ENCODE data around the gene FAM156B.
"Not testable (repeated sequence)": the region's sequence is repeated elsewhere in the genome, so short reads cannot be mapped to it uniquely, and the experiment has no call there.

The FAM156B gene

DNA sequence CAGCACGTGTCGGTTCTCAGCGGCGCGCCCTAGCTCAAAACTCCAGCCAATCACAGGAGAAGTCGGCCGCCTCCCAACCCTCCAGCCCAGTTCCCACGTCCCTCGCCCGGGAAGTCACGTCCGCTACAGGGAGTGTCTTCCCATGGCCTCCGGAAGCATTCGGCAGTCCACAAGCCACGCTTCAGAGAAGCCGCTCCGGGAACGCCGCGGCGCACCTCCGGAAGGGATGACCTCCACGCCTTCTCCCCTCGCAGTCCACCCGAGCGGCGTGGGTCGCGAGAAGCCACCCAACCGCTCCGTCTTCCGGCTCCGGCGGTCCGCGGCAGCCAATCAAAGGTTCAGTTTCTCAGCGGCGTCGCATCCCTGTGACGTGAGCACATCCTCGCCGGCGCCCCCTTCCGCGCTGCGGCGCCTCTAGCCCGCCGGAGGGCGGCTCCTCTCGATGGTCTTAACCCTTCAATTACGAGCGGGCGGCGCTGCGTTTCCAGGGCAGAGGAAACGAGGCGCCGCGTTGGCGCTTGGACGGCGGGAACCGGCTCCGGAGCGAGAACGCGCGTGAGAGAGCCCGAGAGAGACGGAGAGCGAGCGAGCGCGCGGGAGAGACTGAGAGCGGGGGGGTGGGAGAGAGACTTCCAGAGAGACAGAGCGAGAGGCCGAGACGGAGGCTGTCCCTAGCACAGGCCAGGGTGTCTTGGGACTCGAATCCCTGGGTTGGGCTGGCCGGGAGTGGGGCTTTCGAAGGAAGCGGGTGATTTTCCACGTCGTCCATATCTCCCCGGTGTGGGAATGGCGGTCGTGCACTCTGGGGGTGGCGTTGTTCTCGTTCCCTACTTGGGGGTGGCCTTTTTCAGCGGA, at the start of gene FAM156B:
TSS of gene FAM156B (plus strand) at position 476 of the 855 bp plus-strand sequence. CDS start 9,896 bp downstream, outside the sequence.
- not testable (repeated sequence) for DNase-seq

DNA sequence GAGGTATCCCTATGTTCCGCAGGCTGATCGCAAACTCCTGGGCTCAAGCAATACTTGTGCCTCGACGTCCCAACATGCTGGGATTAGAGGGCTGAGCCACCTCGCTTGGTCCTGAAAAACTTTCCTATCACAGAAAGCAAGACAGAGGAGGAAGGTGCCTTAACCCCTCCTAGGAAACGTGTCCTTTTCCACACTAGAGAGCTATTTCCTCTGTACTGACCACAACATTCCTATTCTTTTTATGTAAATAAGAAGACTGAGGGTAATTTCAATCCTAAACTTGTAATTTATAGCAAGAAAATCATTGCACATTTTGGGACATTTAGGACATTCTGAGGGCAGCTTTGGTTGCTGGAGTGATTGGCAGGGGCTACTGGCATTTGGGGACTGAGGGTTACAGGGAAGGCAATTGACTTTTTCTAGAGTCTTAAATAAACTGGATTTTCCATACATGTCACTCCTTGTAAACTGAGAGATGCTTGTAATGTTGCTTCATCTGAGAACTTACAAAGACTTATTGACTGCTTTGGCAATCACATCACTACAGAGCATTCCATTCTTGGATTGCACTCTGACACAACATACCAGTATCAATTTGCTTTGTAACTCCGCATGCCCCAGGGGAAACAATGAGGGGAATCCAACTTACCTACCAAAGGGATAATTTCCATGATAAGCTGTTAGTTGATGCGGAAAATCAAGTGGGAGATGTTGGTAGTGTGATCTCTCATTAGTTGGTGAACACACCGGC, 44.8 kb upstream of the FAM156B start:
- DNase-seq, result no peak

GRCh38 chrX:52856991-52857525, 40.1 kb upstream of the FAM156B start:
- not testable (repeated sequence) for DNase-seq

DNA sequence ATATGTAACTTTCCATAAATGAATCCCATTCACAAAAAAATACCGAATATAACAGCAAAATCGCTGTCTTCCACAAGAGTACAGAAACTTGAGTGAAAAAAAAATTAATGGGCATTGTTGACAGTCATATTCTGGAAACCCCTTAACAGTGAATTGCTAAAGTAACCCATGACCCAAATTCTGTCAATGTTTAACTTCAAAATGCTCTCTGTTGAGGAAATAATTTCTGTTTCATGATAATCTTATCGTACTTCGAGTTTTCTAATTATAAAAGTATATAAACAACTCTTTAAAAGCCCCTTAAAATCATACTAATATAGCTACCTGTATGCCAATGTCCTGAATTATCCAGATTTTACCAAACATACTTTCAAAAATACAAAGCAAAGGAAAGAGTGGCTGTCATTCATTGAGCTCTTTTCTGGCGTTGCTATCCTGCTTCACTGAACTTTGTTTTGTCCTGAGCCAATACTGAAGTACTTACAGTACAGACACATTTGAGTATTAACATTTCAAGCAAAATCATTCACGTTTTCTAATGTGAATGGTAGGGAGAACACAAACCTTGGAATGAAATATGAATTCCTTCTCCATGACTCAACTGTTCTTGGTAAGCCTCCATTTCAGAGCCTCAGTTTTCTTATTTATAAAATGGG, 31.7 kb upstream of the FAM156B start:
- no peak for DNase-seq

GRCh38 chrX:52867610-52868348, 29.4 kb upstream of the FAM156B start, which contains the start of gene XAGE3:
Gene XAGE3 (minus strand): TSS chrX:52868083. CDS start chrX:52867133, 950 bp downstream.
- DNase-seq, result no peak

DNA sequence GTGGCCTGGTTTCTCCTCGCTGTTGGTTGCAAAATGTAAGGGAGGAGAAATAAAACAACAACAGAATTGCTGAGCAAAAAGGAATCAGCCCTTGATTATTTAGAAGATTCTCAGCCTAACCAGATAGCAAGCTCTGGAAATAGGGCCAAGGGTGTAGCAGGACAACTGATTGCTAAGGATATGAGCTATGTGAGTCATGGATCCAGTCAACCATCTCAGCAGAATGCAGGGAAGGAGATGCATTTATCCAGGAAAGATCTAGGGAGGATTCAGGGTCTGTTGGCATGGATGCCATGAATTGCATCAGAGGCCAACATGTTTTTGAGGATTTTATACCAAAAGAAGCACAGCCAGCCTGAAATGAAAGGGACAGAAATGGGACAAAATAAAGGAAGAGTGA, 27.1 kb upstream of the FAM156B start:
- no peak for DNase-seq

- DNase-seq, result not testable (repeated sequence)
Measured at GRCh38 chrX:52873825-52874224, 23.3 kb upstream of the FAM156B start.

DNA sequence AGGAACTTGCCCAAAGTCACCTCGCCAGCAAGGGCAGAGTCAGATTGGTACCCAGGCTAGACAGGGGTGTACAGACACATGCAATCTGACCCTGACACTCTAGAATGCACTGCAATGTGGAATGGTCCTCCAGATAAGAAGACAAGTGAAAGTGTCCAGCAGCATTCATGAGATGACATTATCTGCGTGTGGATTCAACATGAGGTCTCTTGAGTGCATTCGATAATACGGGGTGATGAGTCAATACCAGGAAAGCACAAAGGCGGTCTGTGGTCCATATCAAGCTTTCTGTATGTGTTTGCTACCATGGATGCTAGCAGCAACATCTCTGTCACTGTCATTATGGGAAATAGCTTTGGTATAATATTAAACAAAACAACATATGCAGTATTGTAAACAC, 22.5 kb upstream of the FAM156B start:
- no peak for DNase-seq

DNA sequence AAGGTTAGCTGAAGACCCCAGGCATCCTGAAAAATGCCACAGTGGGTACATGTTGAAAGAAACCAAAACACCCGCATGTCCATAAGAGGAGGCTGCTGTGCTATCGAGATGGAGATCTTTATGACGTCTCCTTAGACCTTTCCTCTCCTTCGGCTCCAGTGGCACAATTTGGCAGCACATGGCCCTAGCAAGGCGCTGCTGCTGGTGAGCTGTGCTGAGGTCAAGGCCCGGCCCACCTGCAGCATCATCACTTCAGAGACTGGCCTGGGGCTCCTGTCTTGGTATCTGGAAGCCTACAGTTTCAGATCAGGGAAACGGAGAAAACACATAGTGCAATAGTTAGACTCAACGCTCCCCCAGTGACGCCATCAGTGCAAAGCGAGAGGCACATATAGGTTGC, 21.7 kb upstream of the FAM156B start:
- not testable (repeated sequence) for DNase-seq

GRCh38 chrX:52876386-52876785, 20.7 kb upstream of the FAM156B start:
- not testable (repeated sequence) for DNase-seq

GRCh38 chrX:52887459-52887858, 9.7 kb upstream of the FAM156B start:
- DNase-seq, result not testable (repeated sequence)

- not testable (repeated sequence) for DNase-seq
Measured at GRCh38 chrX:52888090-52888489, 9.0 kb upstream of the FAM156B start.

GRCh38 chrX:52896438-52896837, 692 bp upstream of the FAM156B start:
- not testable (repeated sequence) for DNase-seq

GRCh38 chrX:52905531-52905930, 8.4 kb downstream of the FAM156B start:
- DNase-seq, result not testable (repeated sequence)

DNA sequence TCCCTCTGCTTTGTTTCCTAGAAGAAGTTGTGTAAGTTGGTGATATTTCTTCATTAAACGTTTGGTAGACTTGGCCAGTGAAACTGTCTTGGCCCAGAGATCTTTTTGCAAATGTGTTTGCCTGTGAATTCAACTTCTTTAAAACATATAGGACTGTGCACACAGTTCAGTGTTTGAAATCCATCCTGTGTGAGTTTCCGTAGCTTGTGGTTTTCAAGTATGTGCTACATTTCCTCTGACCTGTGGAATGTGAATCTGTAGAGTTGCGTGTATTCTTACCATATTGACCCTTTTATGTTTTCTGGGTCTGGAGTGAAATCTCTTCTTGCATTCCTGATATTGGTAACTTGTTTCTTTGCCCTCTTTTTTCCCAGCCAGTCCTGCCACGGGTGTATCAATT, 8.9 kb downstream of the FAM156B start:
- DNase-seq, result not testable (repeated sequence)

GRCh38 chrX:52907137-52907536, 10.0 kb downstream of the FAM156B start:
- DNase-seq, result not testable (repeated sequence)

DNA sequence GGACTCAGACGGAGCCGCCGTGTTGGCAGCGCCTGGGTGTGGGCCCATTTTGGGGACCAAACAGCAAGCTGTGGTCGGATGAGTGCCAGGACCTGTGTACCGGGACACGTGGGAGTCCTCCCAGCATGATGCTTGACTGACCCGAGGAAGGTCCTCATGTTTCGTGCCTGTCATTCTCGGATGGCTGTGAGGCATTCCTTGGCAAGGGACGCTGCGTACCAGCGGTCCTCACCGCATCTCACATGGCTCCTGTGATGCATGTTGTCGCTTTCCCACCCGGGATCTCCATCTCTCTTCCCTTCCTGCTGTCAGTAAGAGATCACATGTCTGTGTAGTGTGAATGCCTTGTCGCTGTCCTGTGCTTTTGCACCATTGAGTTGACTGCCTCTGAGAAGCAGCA, 10.8 kb downstream of the FAM156B start:
- DNase-seq, result not testable (repeated sequence)

GRCh38 chrX:52909313-52909969, 12.3 kb downstream of the FAM156B start:
- DNase-seq, result not testable (repeated sequence)

DNA sequence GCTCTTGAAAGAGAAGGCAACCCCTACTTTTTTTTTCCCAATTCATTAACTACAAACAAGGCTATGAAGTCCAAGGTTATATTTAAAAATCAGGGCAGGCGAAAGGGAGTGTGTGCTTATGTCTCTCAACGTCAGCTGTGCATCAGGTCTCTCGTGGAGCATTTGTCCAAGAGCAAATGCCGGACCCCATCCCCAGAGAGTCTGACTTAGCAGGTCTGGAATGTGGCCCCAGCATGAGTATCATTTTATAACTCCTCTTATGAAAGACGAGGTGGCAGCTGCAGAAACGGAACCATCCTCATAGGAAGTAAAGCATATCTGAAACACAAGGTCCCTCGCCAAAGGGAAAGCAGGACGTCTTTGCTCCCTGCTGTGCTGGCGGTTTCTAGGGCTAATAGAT, 16.6 kb downstream of the FAM156B start:
- not testable (repeated sequence) for DNase-seq

GRCh38 chrX:52914704-52915103, 17.6 kb downstream of the FAM156B start:
- not testable (repeated sequence) for DNase-seq

GRCh38 chrX:52923781-52924241, 26.7 kb downstream of the FAM156B start:
- DNase-seq, result no peak
